8988T (cell line): ENCODE data around the gene EVA1C.
"Not testable (repeated sequence)": the region's sequence is repeated elsewhere in the genome, so short reads cannot be mapped to it uniquely, and the experiment has no call there.

Experiments used
- DNase-seq: peaks from one replicate; pipeline ENCODE4 v3.0.0; 2011

Gene EVA1C

DNA sequence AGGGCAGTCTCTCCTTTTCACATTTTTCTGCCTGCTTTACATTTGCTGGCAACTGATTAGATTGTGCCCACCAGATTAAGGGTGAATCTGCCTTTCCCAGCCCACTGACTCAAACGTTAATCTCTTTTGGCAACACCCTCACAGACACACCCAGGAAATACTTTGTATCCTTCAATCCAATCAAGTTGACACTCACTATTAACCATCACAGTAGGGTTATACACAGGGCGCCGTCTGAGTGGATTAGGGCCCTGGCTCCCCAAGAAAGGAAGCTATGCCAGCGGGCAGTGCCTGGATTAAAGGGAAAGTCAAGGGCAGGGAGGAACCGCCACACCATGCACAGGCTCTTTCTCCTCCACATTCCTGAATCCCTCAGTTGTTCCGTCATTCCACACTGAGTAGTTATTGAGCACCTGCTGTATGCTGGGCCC is 56.2 kb downstream of the EVA1C start:
- DNase-seq: no peak

DNA sequence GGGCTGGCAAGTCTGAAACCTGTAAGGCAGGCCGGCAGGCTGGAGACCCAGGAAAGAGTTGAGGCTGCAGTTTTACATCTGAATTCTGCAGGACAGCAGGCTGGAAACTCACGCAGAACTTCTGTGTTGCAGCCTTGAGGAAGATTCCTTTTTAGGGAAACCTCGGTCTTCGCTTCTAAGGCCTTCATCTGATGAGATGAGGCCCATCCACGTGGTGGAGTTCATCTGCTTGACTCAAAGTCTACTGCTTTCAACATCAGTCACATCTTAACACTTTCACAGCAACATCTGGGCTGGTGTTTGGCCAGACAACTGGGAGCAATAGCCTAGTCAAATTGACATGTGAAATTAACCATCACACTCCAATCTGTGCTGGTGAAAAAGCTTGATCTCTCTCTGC is 57.1 kb downstream of the EVA1C start:
- no peak for DNase-seq

DNA sequence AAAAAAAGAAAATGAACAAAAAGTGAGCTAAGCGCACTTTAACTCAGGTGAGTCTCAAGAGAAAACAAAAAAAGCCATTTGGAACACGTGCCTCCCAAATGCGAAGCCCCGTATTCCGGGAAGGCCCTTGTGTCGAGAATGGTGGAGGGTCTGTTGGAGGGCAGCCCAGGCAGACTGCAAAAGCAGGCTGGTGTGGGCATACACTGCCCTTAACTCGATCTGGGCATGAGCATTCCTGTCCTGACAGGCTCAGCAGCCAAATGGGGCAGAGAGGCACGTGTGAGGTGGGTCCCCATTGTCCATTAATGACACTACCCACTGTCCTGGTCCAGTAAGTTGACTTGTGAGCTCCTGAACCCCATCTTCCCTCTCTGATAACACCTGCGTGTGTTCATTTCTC is 57.7 kb downstream of the EVA1C start:
- no peak for DNase-seq

DNA sequence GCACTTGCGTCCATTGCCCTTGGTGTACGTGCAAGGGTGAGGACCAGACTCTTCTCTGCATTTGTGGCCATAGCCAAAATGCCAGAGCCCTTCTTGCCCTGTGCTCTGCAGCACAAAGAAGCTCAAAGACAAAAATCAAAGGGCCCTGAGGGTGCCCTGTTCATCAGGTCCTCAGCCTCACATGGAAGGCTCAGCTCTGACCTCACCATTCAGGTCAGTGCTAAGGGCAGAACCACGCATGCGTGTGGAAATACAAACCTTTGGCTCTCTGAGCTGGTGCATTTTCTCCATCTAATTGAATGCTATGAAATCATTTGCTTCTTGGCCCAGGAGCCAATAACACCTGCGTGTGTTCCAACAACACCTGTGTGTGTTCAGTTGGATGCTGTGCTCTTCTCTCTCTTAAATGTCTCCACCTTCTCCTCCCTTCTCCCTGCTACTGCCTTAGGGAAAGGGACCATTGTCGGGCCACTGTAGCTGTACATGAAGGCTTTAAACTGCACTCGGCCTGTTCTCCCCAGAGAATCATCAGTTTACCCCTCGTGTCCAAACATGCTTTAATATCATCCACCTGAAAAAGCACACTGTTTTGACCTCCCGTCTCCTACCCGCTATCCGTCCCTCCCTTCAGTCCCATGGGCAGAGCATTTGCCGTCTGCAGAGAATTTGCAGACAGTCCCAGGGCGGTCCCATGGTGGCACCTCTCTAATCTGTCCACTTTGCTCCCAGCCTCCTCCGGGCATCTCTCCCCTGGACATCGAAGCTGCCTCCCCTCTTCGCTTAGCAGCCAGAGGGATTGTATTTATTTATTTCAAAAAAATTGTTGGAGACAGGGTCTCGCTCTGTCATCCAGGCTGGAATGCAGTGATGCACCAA is 60.6 kb downstream of the EVA1C start:
- no peak for DNase-seq

DNA sequence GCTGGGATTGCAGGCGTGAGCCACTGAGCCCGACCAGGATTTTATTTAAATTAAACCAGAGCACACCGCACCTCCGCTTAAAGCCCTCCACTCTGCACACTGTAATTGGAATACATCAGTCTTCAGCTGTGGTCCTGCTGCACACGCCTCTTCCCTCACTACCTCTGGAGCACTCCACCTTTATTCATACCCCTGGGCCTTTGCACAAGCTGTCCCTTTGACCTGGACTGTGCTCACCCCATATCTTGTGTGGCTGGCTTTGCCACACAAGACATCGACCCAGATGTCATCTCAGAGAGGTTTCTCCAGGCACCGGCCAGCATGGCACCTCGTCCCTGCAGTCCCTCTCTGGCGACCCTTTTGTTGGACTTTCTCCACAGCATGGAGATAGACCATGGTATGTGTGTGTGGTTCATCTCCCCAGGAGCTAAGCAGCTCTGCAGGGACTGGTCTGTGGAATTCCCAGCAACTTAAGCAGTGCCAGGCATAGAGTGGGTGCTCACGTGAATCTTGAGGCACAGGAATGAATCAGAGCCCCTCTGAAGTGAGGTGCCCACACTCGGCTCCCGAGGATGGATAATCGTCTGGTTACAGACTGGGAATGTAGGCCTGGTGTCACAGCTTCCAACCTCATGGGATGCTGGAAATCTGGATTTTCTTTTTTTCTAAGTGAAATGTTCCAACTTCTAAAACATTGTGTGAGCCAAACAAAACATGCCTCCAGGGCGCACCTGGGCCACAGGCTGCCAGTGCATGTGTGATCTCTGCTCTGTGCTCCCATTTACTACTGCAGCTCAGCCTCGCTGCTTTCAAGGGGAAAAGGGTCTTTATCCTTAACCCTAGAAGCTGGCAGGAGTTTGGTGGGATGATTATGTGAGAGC is 61.9 kb downstream of the EVA1C start:
- DNase-seq: no peak

DNA sequence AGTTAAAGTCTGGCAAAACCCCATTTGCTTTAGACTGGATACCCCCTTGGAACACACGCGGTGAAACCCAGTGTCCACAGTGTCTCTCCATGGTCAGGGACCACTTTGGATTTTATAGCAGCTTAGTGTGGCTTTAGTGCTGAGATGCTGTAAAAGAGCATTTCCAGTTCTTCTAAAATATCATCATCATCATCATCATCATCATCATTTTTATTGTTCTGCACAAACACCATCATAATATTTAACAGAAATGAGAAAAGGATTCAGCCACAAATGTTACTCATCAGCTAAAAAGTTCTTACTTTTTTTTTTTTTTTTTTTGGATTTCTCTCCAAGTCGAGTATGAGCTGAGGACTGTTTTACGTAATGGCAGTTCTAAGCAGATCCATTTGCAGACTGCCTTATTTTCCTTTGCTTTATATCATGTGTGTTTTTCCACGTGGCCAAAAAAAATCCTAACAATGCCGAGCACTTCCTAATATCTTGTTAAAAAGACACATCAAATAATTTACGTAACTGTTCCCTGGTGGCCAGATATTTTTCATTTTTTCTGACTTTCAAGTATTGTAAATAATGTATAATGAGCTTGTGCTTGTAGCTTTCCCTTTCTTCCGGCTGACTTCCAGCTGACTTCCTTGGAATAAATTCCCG is 62.8 kb downstream of the EVA1C start:
- DNase-seq: no peak

DNA sequence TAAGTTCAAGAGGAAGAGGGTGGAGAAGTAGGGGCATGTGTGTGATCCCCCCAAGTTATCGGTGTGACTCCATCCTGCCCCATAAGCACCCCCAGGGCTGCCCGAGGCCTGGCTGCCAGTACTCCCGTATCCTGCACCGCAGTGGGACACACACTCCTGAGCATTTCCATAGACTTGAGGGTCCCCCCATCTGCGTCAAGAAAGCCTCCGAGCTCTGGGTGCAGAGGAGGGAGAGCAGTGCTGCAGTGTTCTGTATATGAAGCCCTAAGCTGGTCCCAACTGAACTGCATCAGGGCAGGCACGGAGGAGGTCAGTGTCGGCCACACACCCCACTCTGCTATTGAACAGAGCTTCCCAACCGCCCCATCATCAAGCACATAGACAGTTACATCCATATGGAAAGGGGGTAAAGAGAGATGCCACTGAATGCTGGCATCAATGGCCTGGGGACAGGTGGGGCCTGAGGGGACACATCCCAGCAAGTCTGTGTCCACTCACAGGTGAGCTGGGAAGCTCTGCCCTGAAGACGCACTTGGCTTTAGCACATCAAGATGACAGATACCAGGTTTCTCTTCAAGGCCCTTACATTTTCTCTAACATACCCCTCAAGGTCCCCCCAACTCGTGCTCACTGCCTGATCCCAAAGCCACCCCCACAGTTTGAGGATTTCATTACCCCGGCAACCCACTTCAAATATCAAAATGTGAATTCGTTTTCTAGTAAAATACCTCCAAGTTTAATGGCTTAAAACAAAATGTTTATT is 64.3 kb downstream of the EVA1C start:
- DNase-seq: no peak

DNA sequence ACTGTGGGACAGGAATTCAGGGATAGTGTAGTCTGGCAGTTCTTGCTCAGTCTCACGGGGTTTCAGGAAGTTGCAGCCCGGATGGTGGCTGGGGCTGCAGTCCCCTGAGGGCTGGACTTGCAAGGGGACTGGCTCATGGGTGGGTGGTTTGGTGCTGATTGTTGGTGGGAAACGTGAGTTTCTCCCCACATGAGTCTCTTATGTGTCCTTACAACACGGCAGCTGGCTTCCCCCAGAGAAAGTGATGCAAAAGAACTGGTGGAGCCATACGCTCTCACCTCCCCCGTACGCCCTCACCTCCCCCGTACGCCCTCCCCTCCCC is 64.9 kb downstream of the EVA1C start:
- DNase-seq: no peak

GRCh38 chr21:32481875-32482408 is 69.4 kb downstream of the EVA1C start:
- no peak for DNase-seq

GRCh38 chr21:32482565-32483292 is 70.2 kb downstream of the EVA1C start:
- DNase-seq: no peak

DNA sequence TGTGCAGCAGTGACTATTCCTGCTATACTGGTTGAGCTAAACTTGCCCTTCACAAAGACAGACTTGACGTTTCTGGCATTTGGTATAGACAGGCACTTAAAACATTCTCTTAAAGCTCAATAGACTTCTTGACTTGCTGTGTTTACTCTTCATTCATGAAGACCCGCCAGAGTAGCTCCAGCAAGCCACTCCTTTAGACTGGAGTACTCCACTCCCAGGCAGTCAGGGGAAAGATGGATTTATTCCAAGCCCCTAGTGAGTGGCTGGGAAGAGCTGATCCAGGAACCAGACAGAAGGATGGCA is 70.7 kb downstream of the EVA1C start:
- no peak for DNase-seq

GRCh38 chr21:32484706-32485380 is 72.3 kb downstream of the EVA1C start:
- DNase-seq: no peak

GRCh38 chr21:32492376-32492775 is 79.9 kb downstream of the EVA1C start:
- no peak for DNase-seq

DNA sequence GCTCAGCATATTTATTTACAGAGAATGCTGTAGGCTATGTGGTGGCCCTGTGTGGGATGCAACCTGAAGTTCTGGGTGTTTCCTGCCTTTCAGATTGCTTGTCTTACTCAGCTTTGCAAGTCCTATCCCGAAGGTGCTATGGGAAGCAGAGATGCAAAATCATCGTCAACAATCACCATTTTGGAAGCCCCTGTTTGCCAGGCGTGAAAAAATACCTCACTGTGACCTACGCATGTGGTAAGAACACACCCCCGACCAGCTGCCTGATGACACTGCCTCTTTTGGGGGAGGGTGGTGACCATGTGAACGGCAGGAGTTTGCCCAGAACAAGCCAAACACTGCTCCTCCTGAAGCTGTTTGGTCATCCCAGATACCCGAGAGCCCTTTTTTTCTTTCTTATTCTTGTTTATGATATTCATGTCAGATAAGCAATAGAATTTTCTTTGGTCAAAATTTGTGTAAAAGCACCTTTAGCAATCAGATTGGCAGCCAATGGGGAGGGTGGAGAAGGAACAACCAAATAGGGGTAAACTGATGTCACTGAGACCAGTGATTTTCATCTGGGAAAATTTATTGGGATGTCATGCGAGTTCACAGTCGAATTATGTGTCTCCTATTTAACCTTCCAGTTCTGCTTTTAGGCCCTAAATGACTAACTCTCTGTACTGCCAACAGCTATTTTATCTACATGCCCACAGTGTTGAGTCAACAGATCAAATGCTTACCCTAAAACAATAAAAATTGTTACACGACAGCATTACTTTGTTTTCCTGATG is 82.6 kb downstream of the EVA1C start:
- DNase-seq: no peak

GRCh38 chr21:32496568-32496967 is 84.1 kb downstream of the EVA1C start:
- DNase-seq: no peak

GRCh38 chr21:32499249-32500055 is 86.9 kb downstream of the EVA1C start:
- no peak for DNase-seq

DNA sequence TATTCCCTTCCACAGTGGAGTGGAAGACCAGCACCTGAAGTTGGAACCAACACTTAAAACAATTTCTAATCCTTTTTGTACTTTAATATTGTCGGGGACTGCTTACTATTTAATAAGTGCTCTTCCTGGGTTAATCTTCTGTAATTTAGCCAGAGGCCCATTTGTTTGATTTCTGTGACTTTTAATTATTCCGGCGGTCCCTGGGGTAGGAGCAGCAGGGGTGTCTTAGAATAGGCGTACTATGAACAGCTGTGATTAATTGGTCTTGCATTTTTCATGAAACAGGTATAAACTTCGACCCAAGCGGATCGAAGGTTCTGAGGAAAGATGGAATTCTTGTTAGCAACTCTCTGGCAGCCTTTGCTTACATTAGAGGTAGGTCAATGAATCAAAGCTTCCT is 91.1 kb downstream of the EVA1C start:
- DNase-seq: not testable (repeated sequence)

DNA sequence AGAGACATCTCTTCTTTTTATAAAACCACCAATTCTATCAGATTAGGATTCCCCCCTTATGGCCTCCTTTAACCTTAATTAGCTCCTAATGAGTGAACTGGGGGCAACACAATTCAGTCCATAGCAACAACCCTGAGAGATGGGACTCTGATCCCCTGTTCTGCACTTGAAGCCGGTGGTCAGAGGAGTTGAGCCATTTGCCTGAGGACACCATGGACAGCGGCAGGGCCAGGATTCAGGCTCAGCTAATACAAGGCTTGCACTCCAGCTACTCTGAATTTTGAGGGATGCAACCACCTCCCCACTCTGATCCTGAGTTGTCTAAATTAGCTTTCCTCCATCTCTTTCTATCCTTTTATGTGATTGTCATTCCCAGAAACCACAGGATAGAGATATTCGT is 93.3 kb downstream of the EVA1C start:
- not testable (repeated sequence) for DNase-seq

GRCh38 chr21:32506411-32506965 is 94.0 kb downstream of the EVA1C start:
- not testable (repeated sequence) for DNase-seq
